ENCODE data around the gene MECP2.
"Not testable (repeated sequence)": the region's sequence is repeated elsewhere in the genome, so short reads cannot be mapped to it uniquely, and the experiment has no call there.

Gene MECP2

GRCh38 chrX:154002215-154002719 lies 95.2 kb downstream of the MECP2 start:
- DNase-seq (ENCODE audit: extremely low read depth, low read depth) = no peak
- no peak overlapping the region for H3K4me3 ChIP-seq (replicated peaks; ENCODE audit: low read depth, low read length)

GRCh38 chrX:154000051-154000450 lies 97.5 kb downstream of the MECP2 start:
- no peak for TF ChIP-seq CTCF (IDR thresholded peaks at IDR 0.05; ENCODE audit: low read depth, low read length, missing control alignments)
- DNase-seq (ENCODE audit: extremely low read depth, low read depth) = no peak
- H3K4me3 ChIP-seq (replicated peaks; ENCODE audit: low read depth, low read length) = no peak overlapping the region

More at GRCh38 chrX:154002215-154002719, 95.2 kb downstream of the MECP2 start:
- no peak for TF ChIP-seq CTCF (IDR thresholded peaks at IDR 0.05; ENCODE audit: low read depth, low read length, missing control alignments)

- no peak overlapping the region for H3K4me3 ChIP-seq (replicated peaks; ENCODE audit: low read depth, low read length)
- no peak for TF ChIP-seq CTCF (IDR thresholded peaks at IDR 0.05; ENCODE audit: low read depth, low read length, missing control alignments)
- no peak for DNase-seq (ENCODE audit: extremely low read depth, low read depth)
Measured at GRCh38 chrX:153999359-154000037, 98.0 kb downstream of the MECP2 start.

GRCh38 chrX:153995504-153995903 lies 102.0 kb downstream of the MECP2 start:
- H3K4me3 ChIP-seq (replicated peaks; ENCODE audit: low read depth, low read length) = no peak overlapping the region
- no peak for TF ChIP-seq CTCF (IDR thresholded peaks at IDR 0.05; ENCODE audit: low read depth, low read length, missing control alignments)
- DNase-seq (ENCODE audit: extremely low read depth, low read depth) = no peak

GRCh38 chrX:153994398-153994797 lies 103.1 kb downstream of the MECP2 start:
- DNase-seq (ENCODE audit: extremely low read depth, low read depth); H3K4me3 ChIP-seq (replicated peaks; ENCODE audit: low read depth, low read length): not testable (repeated sequence)

GRCh38 chrX:153993978-153994377 lies 103.5 kb downstream of the MECP2 start:
- no peak for DNase-seq (ENCODE audit: extremely low read depth, low read depth)
- H3K4me3 ChIP-seq (replicated peaks; ENCODE audit: low read depth, low read length) = no peak overlapping the region
- TF ChIP-seq CTCF (IDR thresholded peaks at IDR 0.05; ENCODE audit: low read depth, low read length, missing control alignments) = no peak

GRCh38 chrX:153993079-153993478 lies 104.4 kb downstream of the MECP2 start:
- no peak for DNase-seq (ENCODE audit: extremely low read depth, low read depth)
- TF ChIP-seq CTCF (IDR thresholded peaks at IDR 0.05; ENCODE audit: low read depth, low read length, missing control alignments) = no peak
- H3K4me3 ChIP-seq (replicated peaks; ENCODE audit: low read depth, low read length) = no peak overlapping the region
